Kidney (tissue), 14 donors: ENCODE measurements around the gene NDUFB2. TPM values are rescaled to one million over a fixed set of nuclear protein-coding genes. Genes with fewer than 3 reads are reported as not detected.
A peak's percentile ranks its signal among the peaks of the same experiment; 100 is the strongest.

Experiments
- DNase-seq, 5 donors: peaks; one replicate each; pipeline ENCODE4 v3.0.0-alpha.2; 2013 to 2020
- FAIRE-seq: peaks from 2 replicates; lab custom pipeline; 2012; peaks lifted over from hg19 to GRCh38; lab: Jason Lieb, UNC
- H3K27ac ChIP-seq, 2 donors: one replicate each; pipeline ENCODE4 v1.7.0; 2013; ENCODE audit warnings: low read depth in 2 of 2, low read length in 2 of 2, inconsistent platforms in 1 of 2
- H3K27me3 ChIP-seq: one replicate; pipeline ENCODE4 v1.7.1; 2013; ENCODE audit warnings: low read length, inconsistent platforms; ENCODE audit not compliant: control insufficient read depth, insufficient read depth
- H3K36me3 ChIP-seq, 3 donors: one replicate each; pipeline versions ENCODE4 v1.7.0 to v1.7.1; 2013; ENCODE audit warnings: low read length in 3 of 3, control low read depth in 1 of 3, inconsistent platforms in 1 of 3; ENCODE audit not compliant: insufficient read depth in 3 of 3, control insufficient read depth in 2 of 3
- H3K4me1 ChIP-seq, 3 donors: one replicate each; pipeline versions ENCODE4 v1.7.0 to v1.7.1; 2013; ENCODE audit warnings: low read length in 3 of 3, inconsistent platforms in 1 of 3, low read depth in 1 of 3; ENCODE audit not compliant: control insufficient read depth in 2 of 3, insufficient read depth in 2 of 3
- H3K4me3 ChIP-seq, 3 donors: one replicate each; pipeline versions ENCODE4 v1.7.0 to v1.8.1; 2013; ENCODE audit warnings: low read length in 3 of 3, control low read depth in 1 of 3, inconsistent platforms in 1 of 3
- H3K9ac ChIP-seq, 3 donors: one replicate each; pipeline versions ENCODE4 v1.7.0 to v1.7.1; 2013; ENCODE audit warnings: low read length in 3 of 3, control low read depth in 1 of 3, inconsistent platforms in 1 of 3
- H3K9me3 ChIP-seq, 3 donors: one replicate each; pipeline versions ENCODE4 v1.7.0 to v1.7.1; 2013; ENCODE audit warnings: low read length in 3 of 3, control low read depth in 1 of 3, inconsistent platforms in 1 of 3; ENCODE audit not compliant: control insufficient read depth in 2 of 3, insufficient read depth in 1 of 3
- CTCF ChIP-seq: IDR thresholded peaks from 3 replicates; pipeline ENCODE4 v1.5.1; 2012; ENCODE audit warnings: mild to moderate bottlenecking, moderate library complexity, borderline replicate concordance; ENCODE audit not compliant: insufficient read depth; ENCODE audit errors: extremely low read depth
- intact Hi-C: fragments of 100-400 bp; cut with DNase I; formaldehyde crosslinking; loops from one replicate; pipeline ENCODE4 v1.11.1; 2022
- polyA plus RNA-seq: library from polyadenylated mRNA; stranded (reverse); fragments of 350-450 nt; fragmentation: Illumina TruSeq; extraction: RNeasy Lipid Tissue Mini Kit (QIAGEN cat#74804); gene quantifications from one replicate; pipeline ENCODE4 v1.2.3, GENCODE V29; 2014; ENCODE audit warnings: low read depth, low replicate concordance; ENCODE audit not compliant: insufficient read depth
- total RNA-seq: library from RNA; stranded (reverse); fragmentation: NEBNext Ultra II Directional; extraction: Animal tissue kit (Norgen Biotek cat#: 25700); gene quantifications from one replicate; pipeline ENCODE4 v1.2.1, GENCODE V29; 2021
- donor health status: control.
- donor health status: control.
- donor health status: control.
- donor health status: control.
- donor health status: control.
- donor health status: DM: yes; HTN: yes; CAD: no.
- donor health status: Normal renal cell carcinoma (clear cell type).

The NDUFB2 gene
- total and polyA plus RNA-seq, 2 donors from 2014 or later = 255 to 998 TPM

GRCh38 chr7:140654109-140654387, 42.5 kb upstream of the NDUFB2 start:
- TF ChIP-seq CTCF = no peak
- no peak for FAIRE-seq
- DNase-seq = no peak
- Histone ChIP-seq H3K27ac (no peak overlapping the region), H3K4me1 (peaks cover 2 to 8% (median 5%) of the 10 kb centered on the region in 3 donors), H3K4me3 (no peak overlapping the region), H3K36me3 (no peaks in the 10 kb centered on the region), H3K9ac (no peak overlapping the region), H3K27me3 (no peaks in the 10 kb centered on the region), H3K9me3 (no peaks in the 10 kb centered on the region)
- intact Hi-C loops = loop anchor here (5.0 kb wide), 1 partner anchor 137 kb away; no protein-coding TSS in a partner anchor

- H3K27ac ChIP-seq = no peak overlapping the region
- intact Hi-C loops = loop anchor here (5.0 kb wide), 1 partner anchor 137 kb away; no protein-coding TSS in a partner anchor
- TF ChIP-seq CTCF = no peak
- DNase-seq = no peak
- no peaks in the 10 kb centered on the region for H3K27me3 ChIP-seq
- H3K9ac ChIP-seq = no peak overlapping the region
- H3K4me1 ChIP-seq = peaks cover 2 to 8% (median 5%) of the 10 kb centered on the region in 3 donors
- H3K9me3 ChIP-seq = no peaks in the 10 kb centered on the region
- FAIRE-seq = no peak
- H3K36me3 ChIP-seq = no peaks in the 10 kb centered on the region
- no peak overlapping the region for H3K4me3 ChIP-seq
Measured at GRCh38 chr7:140654661-140655060, 41.8 kb upstream of the NDUFB2 start.

- intact Hi-C loops = no loop called here
- H3K9me3 ChIP-seq = no peaks in the 10 kb centered on the region
- no peaks in the 10 kb centered on the region for H3K27me3 ChIP-seq
- no peak overlapping the region for H3K27ac ChIP-seq
- FAIRE-seq (no peak), DNase-seq (no peak)
- TF ChIP-seq CTCF = no peak
- peak overlapping the region in 1 of 3 donors; percentile 51 for H3K4me3 ChIP-seq
- no peaks in the 10 kb centered on the region for H3K36me3 ChIP-seq
- peaks cover 2 to 8% (median 5%) of the 10 kb centered on the region in 3 donors for H3K4me1 ChIP-seq
- peak overlapping the region in 1 of 3 donors; percentile 68 for H3K9ac ChIP-seq
Measured at GRCh38 chr7:140655511-140656408, 40.7 kb upstream of the NDUFB2 start.
